HG02759 (cell line): ENCODE data around the gene VCX2.
"Not testable (repeated sequence)": the region's sequence is repeated elsewhere in the genome, so short reads cannot be mapped to it uniquely, and the experiment has no call there.

Experiments
- ATAC-seq: cut with Tn5 transposase; IDR thresholded peaks from one replicate; pipeline ENCODE4 v1.9.1; 2021; ENCODE audit warnings: mild to moderate bottlenecking, moderate library complexity; ENCODE audit not compliant: unreplicated experiment

The VCX2 gene

DNA sequence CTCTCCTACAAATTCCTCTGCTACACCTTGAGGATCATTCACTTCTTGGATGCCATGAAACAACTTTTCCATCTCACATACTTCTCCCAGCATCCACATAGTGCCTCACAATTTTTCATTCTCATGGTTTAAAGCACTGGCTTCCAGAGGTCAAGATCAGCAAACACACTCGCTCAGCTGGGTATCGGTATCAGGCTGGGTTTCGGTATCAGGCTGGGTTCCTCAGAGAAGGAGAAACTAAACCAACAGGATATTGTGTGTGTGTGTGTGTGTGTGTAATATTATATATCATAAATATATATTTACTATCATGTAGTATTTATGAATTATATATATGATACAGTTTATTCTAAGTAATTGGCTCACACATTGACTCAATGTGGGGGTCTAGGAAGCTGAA, at the start of gene VCX2:
Gene VCX2, minus strand, starts transcription at position 99 of the 400 bp plus-strand sequence. CDS start 624 bp downstream, outside the sequence.
- not testable (repeated sequence) for ATAC-seq

DNA sequence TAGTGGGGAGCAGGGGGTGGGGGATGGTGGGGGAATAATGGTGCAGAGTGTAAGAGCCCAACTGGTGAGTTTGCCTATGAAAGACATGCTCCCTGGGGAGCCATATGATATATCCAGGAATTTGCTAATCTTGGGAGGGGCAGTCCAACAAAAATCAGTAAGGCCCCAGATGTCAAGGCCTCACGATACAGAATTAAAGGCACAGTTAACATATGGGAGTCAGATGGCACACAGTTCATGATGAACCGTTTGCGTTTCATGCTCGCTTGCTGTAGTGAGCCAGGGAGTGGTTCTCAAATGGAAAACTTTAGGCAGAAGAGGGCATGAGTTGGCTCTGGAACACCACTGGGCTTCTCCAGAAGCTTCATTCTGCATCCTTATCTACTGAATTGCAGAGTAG, 33.9 kb upstream of the VCX2 start:
- ATAC-seq: no peak

DNA sequence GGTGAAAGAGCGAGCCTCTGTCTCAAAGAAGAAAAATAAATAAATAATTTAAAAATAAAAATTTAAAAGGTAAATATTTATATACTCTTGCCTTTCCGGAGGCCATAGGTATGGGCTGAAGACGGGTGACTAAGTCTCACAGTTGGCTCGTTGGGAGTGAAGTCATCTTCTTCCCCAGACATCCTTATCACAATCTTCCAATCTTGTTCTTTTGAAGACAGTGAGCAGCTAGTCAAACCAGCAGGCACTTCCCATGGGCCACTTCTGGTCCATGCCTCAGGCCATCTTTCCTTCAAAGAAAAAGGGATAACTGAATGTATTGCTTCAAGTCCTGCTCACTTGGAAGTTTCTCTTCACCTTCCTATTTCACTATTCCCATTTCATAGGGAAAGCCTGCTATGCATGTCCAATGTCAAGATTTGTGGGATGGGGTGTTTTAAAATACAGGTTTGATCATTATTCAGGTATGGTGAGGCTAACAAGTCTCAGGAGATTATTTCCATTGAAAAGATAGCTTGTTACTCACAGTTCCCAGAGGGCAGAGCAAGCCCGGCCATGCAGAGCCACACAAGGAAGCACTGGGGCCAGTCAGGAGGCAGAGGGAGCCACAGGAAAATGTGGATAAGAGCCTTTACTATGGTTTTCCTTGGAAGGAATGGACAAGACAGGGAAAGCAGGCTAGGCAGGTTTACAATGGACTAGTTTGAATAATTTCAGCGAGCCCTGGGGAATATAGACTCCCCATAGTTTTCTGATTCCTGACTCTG, 33.3 kb upstream of the VCX2 start:
- ATAC-seq: no peak

DNA sequence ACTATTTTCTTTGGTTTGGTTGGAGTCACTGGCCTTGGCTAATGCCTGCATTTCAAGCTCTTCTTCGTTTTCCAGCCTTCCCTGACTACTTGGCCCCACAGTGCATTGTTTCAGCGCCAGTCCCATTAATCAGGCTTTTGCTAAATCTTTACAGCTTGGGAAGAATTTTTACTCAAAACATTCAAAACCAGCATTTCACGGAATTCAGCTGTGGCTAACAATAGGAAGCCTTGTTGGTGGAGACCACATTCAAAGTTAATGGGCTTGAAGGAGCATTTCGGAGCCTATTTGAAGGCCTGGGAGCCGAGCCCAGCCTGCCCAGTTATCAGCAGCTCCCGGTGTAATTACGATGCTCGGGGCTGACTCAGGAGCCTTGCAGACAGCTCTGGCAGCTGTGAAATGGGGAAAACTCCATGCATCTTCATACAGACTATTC, 30.8 kb upstream of the VCX2 start:
- no peak for ATAC-seq

DNA sequence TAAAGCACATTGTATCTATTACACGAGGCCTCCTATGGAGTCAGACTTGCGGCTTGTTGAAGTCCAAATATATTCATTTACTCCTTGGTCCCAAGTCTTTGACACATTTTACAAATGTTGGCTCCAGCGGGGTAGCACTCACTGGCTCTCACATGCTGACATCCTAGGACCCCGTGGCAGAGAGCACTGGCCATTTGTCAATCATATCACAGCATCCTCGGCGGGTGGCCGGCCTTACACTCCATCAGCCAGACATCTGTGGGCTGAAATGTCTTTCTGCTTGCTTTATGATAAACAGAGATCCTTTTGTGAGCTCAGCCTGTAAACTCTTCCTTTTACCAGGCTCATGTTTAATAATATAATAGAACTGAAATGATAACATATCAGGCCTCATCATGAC, 25.7 kb upstream of the VCX2 start:
- ATAC-seq: no peak

DNA sequence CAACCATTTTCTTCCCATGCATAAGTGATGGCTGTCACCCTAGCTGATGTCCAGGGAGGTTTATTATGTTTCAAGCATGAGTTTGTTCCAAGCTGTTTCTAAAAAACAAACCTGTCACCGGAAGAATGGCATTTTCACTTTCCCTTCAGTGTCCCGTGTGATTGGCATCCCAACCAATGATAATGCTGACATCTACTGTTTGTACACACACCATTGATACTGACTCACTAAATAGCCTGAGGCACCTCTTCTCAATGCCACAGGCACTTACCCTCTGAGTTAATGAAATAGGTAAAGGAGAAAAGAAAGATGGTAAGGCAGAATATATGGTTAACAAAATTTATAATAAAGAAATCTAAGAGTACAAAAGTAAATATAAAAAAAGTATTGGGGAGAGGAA, 23.1 kb upstream of the VCX2 start:
- ATAC-seq: no peak

DNA sequence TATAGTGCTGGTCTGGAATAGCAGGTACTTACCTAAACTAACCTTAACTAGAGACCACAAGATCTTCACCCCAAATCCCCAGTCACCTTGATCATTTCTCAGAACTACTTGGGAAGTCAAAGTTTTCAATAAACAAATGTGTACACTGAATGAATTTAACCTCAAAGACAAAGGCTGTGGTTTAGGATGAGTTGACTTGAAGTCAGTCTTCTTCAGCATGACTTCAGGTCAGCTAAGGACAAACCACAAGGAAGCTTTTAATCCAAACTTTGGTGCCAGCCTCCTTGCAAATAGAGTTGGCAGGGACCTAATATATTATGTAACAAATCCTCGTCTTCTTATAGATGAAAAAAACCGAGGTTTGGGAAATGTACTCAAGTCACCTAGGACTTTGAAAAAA, 21.2 kb upstream of the VCX2 start:
- ATAC-seq: no peak

DNA sequence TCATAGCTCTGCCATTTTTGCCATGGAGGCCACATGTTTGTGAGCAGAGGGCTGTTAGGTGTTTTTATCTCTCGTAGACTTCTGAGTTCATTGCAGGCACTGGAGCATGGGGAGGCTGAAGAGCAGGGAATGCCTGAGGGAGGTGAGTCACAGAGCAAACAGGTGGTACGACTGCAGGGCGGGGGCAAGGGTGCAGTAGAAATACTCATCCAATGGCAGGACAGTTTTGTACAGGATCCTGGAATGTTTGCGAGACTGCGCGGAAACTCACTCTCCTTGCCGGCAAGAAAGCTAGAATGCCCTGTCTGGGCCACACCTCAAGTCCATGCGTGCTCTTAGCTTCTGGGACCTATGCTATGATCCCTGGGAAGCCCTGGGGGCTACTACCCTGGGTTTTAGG, 20.0 kb upstream of the VCX2 start:
- no peak for ATAC-seq

DNA sequence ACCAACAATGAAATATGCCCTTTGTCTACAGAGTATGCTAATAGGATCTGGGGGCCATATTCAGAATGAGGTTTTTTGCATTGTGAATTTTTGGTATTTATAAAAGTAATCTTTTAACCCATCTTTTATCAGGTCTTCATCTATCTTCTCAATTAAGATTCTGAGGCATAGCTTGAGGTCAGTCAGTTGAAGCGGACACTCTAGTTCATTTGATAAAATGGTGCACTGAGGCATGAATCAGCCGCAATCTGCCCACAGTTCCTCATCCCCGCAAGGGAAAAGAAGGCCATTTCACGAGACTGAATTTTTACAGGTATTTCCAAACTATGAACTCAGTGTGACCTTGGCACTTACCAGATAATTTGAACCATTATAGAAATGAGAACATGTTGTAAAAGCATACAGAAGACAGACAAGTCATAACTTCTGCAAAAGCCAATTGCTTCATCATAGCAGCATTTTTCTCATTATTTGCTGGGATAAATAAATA, 19.3 kb upstream of the VCX2 start:
- no peak for ATAC-seq

DNA sequence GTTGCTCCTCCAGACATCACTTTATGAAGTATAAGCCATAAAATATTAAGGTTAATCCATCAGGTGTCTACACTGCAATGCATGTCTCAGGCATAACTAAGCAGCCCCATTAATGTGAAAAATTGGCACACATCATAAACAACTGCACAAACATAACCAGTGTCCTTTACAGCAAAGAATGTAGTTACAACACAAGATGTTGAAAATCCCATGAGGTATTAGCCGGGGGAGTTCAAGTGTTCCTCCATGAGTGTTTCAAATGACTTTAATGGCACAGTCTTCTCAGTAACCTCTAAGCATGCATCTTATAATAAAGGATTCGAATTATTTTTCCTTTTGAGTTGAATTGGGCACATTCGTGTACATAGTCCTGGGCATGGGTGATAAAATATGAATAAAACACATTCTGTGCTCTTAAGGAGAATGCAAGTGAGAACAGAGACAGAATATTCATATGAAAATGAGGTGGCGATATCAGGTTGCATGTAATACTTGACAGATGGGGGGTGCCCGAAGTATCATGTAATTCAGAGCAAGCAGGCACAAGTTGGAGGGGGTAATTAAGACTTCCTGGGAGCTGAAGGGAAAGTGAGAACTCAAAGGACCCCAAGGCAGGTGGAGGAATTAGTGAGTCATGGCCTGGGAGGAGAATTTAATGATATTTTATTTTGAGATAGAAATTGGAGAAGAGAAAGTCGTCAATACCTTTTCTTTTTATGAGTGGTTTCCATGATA, 18.2 kb upstream of the VCX2 start:
- ATAC-seq: no peak

DNA sequence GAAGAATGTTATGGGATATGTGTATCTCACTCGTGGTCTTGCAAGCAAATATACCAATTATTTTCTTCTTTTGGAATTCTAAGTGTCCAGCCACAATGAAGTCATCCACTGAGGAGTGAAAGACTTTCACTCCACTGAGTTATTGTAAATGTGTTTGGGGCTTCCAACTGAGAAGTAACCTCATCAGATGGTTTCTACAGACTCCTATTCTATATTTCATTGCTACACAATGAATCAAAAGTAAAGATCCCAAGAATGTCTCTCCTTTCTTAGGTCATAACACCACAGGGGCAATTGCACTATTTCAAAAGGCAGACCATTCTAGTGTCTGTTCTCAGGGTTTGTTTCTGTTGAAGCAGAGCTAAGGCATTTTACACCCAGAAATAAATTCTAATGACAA, 12.3 kb upstream of the VCX2 start:
- no peak for ATAC-seq

DNA sequence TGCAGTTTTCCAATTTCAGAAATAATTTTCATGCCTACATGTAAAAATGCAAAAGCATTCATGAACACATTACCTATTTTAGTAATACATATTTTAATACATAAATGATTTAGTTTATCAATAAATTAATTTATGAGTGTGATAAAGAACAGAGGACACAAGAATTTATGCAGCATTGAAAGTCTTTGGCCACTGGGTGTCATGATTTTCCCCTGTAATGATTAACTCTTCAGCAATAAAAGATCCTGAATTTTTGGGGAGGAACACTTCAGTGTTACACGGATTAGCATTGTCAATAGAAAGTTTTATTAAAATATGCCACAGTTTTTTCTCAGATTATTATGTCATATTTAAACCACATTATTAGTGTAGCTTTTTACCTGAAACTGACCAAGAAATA, 8.6 kb upstream of the VCX2 start:
- ATAC-seq: no peak

DNA sequence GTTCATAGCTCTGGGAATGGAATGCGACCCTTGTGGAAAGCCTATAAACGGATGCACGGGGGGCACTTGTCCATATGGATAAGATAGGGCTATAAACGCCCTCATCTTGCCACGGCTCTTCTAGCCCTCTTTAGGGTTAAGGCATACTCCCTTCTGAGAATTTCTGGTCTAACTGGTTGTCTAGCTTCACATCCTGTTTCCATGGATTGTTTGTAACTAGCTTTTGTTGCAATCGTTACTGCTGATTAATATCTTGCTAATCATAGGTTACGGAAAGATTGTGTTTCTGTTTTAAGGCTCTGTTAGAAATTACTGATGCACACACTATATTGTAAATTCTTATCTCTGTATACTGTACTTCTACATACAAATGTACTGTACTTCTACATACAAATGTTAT, 17.1 kb downstream of the VCX2 start:
- not testable (repeated sequence) for ATAC-seq

DNA sequence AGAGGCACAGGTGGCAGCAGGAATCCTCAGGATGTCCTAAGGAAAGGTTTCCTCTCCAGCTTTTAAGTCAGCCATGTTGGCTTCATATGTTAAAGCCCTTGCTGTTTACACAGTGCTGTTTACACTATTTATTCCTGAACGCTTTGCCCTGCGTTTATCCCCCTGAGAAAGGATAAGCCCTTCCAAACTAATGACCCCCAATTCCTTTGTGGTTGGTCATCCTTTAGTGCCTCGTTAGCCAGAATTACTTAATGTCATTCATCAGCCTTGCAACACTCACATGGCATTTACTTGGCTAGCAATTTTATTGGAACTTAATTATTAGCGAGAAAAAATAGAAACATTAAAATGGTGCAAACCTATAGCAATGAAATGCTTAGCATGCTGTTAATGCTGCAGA, 23.8 kb downstream of the VCX2 start:
- no peak for ATAC-seq

DNA sequence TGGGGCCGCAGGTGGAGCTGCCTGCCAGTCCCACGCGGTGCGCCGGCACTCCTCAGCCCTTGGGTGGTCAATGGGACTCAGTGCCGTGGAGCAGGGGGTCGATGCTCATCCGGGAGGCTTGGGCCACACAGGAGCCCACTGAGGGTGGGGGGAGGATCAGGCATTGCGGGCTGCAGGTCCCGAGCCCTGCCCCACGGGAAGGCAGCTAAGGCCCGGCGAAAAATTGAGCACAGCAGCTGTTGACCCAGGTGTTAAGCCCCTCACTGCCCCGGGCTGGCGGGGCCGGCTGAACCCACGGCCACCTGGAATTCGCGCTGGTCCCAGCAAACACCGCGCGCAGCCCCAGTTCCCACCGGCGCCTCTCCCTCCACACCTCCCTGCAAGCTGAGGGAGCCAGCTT, 26.1 kb downstream of the VCX2 start:
- ATAC-seq: no peak

DNA sequence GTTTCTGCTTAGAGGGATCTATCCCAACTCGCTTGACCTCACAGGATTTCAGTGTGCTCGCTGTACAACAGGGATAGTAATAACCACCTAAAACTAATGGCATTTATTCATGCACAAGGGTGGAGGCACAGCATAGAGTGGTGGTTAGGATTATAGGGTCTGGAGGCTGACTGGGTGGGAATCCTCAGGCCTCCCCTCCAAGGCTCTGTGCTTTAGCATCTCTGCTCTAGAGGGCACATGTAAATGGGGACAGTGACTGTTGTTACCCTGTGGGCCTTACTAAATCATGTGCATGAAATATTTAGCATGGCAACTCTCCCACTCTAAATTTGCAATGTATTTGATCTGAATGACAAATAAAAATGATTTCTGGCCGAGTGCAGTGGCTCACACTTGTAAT, 29.2 kb downstream of the VCX2 start:
- ATAC-seq: no peak

DNA sequence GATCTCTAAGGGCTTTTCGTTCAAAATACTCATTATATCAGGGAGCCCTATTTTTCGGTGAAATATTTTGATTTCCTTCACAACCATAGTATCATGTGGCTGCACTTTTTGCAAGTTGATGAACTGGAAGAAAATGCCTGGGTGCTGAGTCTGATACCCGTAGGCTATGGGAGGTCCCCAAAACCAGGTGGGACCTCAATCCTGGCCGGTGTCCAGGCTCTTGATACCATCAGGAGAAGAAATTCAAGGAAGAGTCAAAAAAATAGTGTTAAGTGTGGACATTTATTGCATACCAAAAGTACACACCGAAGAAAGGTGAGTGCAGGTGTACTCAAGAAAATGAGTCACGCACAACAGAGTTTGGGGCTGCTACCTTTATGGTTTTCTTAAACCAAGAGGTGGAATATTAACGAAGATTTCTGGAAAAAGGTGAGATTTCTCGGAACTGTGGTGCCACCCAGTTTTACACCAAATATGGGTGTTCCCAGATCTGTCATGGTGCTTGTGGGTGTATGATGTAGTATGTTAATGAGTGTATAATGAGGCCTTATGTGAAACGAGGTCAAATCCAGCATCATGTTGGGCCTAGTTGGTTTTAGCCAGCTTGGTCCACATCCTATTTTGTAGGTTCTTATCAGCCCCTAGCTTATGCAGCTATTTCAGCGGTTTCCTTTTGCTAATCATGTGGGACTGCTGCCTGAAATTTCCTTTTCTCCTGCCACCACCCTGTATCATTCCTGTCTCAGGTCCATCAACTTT, 29.9 kb downstream of the VCX2 start:
- ATAC-seq: no peak

DNA sequence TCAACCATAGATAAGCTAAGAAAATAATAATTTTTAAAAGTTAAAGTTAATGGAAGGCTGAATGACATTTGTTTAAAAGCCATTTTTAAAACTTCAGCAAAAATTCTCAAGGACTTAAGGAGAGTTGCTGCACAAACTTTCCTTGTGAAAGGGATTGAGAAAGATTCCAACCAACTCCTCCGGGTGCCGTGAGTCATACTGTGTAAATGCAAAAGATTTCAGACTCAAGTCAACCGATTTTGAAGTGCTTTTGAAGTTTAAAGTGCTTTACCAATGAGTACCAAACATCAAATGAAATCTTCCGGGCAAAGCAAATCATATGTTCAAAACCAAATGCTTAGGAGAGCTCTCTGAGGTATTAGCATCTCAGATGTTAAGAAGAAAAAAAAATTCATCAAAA, 31.4 kb downstream of the VCX2 start:
- no peak for ATAC-seq

DNA sequence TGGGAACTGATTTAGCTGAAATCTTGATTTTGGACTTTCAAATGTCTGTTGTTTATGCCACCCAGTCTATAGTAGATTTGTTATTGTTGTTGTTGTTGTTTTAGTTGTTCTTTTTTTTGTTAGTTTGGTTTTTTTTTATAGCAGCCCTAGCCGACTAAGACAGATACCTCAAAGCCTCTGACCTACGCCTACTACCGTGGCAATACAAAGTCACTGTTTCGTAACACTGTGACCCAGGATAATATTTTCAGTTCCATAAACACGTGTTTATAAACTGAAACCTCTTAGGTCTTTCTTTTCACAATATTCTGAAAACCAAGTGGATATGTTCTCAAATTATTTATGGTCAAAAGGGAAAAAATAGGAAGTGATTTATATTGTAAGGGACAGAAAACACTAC, 32.8 kb downstream of the VCX2 start:
- no peak for ATAC-seq

DNA sequence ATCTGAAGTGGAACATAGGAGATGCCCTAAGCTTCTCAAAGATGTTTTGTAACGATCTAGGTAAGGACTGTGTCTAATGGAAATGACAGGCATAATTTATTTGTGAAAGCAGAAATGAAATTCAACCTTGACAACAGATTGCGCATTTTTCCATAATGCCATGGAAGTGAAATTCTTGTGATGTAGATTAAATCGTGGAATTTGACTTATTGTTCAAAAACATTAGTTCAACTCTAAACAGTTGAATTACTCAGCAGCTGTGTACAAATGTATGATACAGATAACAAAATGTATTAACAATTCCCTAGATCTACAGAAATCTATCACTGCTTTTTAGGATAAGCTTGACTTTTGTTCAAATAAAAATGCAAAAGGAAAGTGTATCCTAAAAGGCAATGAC, 44.4 kb downstream of the VCX2 start:
- ATAC-seq: no peak

DNA sequence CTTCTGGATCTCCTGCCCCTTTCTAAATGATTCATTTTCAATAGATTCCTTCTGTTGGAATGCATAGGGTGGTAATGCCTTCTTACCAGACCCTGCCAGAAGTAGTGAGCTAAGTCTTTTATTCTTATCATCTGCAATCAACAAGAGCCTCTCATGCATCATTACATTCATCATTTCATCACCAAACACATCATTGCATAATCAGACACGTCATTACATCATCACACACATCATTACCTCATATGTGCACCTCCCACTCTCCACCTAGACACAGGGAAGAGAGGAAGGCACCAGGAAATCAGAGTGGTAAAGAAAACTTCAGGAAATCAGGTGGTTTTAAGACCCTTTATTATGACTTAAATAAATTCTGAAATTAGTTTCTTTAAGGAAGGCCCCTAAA, 45.0 kb downstream of the VCX2 start:
- ATAC-seq: no peak

DNA sequence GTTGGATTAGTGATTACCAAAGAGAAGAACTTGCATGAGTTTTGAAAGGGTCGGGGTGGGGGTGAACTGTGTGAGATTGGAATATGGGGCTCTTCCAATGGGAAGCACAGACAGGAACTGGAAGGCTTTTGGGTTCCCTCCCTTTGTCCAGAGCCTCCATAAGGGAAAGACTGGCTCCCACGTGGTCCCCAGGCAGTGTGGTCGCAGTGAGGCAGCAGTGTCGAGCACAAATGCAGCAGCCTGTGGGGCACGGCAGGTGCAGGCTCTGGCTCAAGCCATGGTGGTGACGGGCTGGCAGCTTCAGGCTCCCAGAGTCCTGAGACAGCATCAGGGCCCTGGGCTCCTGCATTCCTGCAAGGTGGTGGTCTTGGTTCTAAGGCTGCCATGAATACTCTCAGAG, 45.5 kb downstream of the VCX2 start:
- ATAC-seq: no peak
